Activated effector memory CD4-positive, alpha-beta T cell treated with anti-CD3 and anti-CD28 coated beads, Interleukin-2, amount 50 U/mL, for 16 hours (primary cell): Measurements from ENCODE around the gene LIM2.

Experiments
- DNase-seq: peaks from one replicate; pipeline ENCODE4 v3.0.0-alpha.2; 2020

Gene LIM2

GRCh38 chr19:51338563-51339312 lies 49.0 kb downstream of the LIM2 start:
- DNase-seq: peak; percentile 94

- DNase-seq: no peak
Measured at GRCh38 chr19:51337861-51338562, 49.8 kb downstream of the LIM2 start.

- no peak for DNase-seq
Measured at GRCh38 chr19:51337141-51337860, 50.5 kb downstream of the LIM2 start.

- DNase-seq: no peak
Measured at GRCh38 chr19:51333836-51334460, 53.8 kb downstream of the LIM2 start.

- DNase-seq: no peak
Measured at GRCh38 chr19:51331716-51332115, 56.1 kb downstream of the LIM2 start.

- DNase-seq: no peak
Measured at GRCh38 chr19:51331193-51331592, 56.6 kb downstream of the LIM2 start.

- no peak for DNase-seq
Measured at GRCh38 chr19:51330366-51330765, 57.4 kb downstream of the LIM2 start.
